Astrocyte of the spinal cord (primary cell): ENCODE results near the gene TUBAL3.
A peak's percentile ranks its signal among the peaks of the same experiment; 100 is the strongest.

Experiments used
- DNase-seq: peaks from one replicate; pipeline ENCODE4 v3.0.0; 2011; ENCODE audit warnings: low read depth, low spot score
- H3K4me3 ChIP-seq: 2 replicates; pipeline ENCODE4 v1.5.1; 2011; ENCODE audit warnings: low read depth, mild to moderate bottlenecking, low read length, moderate library complexity
- CTCF ChIP-seq: IDR thresholded peaks from 2 replicates; pipeline ENCODE4 v1.5.1; 2012; ENCODE audit warnings: low read depth, mild to moderate bottlenecking, low read length, inconsistent platforms
- in situ Hi-C: cut with HindIII; loops from 2 replicates; pipeline ENCODE4 v1.10.0; 2017; ENCODE audit warnings: low sequenced_read_pairs

The TUBAL3 gene

GRCh38 chr10:5400468-5401240 is 4.0 kb downstream of the TUBAL3 start:
- no peak overlapping the region for H3K4me3 ChIP-seq
- DNase-seq: no peak
- in situ Hi-C loops: no loop called here
- no peak for TF ChIP-seq CTCF

GRCh38 chr10:5399332-5399731 is 5.3 kb downstream of the TUBAL3 start:
- TF ChIP-seq CTCF: no peak
- in situ Hi-C loops: no loop called here
- no peak for DNase-seq
- H3K4me3 ChIP-seq: no peak overlapping the region

- in situ Hi-C loops: no loop called here
- peak; percentile 9 for DNase-seq
- TF ChIP-seq CTCF: no peak
- H3K4me3 ChIP-seq: no peak overlapping the region
Measured at GRCh38 chr10:5396556-5397300, 7.9 kb downstream of the TUBAL3 start.

GRCh38 chr10:5395168-5395567 is 9.5 kb downstream of the TUBAL3 start:
- H3K4me3 ChIP-seq: no peak overlapping the region
- in situ Hi-C loops: no loop called here
- DNase-seq: no peak
- TF ChIP-seq CTCF: no peak

GRCh38 chr10:5393529-5393928 is 11.1 kb downstream of the TUBAL3 start:
- DNase-seq: no peak
- no peak overlapping the region for H3K4me3 ChIP-seq
- in situ Hi-C loops: no loop called here
- TF ChIP-seq CTCF: no peak

GRCh38 chr10:5391790-5392189 is 12.8 kb downstream of the TUBAL3 start:
- in situ Hi-C loops: no loop called here
- TF ChIP-seq CTCF: no peak
- H3K4me3 ChIP-seq: no peak overlapping the region

More at GRCh38 chr10:5391790-5392189, 12.8 kb downstream of the TUBAL3 start:
- no peak for DNase-seq
